Gastrocnemius medialis (tissue), 4 donors: ENCODE results near the gene EEF1E1. TPM values are rescaled to one million over a fixed set of nuclear protein-coding genes. Genes with fewer than 3 reads are reported as not detected.

Source experiments
- ATAC-seq, 2 donors: fragments of 150-250 bp; one replicate each; pipeline ENCODE4 v1.9.1; 2016
- DNase-seq, 2 donors: peaks; one replicate each; pipeline ENCODE4 v3.0.0-alpha.2; 2019
- H3K27ac ChIP-seq, 4 donors: fragments of 200-600 bp; sonication (generic); 1 replicate in 1 of 4; 2 replicates in 3 of 4; pipeline ENCODE4 v1.5.1; 2016 to 2018; ENCODE audit warnings: mild to moderate bottlenecking in 2 of 4, moderate library complexity in 1 of 4
- H3K27me3 ChIP-seq, 3 donors: fragments of 200-600 bp; sonication (generic) in 2 of 3; 1 replicate in 1 of 3; 2 replicates in 2 of 3; pipeline versions ENCODE4 v1.5.1 to v1.6.0; 2016 to 2019; ENCODE audit warnings: mild to moderate bottlenecking in 1 of 3, moderate library complexity in 1 of 3
- H3K36me3 ChIP-seq, 2 donors: fragments of 200-600 bp; sonication (generic) in 1 of 2; one replicate each; pipeline ENCODE4 v1.5.1; 2017 to 2018
- H3K4me1 ChIP-seq, 2 donors: fragments of 200-600 bp; sonication (generic) in 1 of 2; one replicate each; pipeline ENCODE4 v1.5.1; 2016 to 2017; ENCODE audit warnings: mild to moderate bottlenecking in 2 of 2
- H3K4me3 ChIP-seq, 4 donors: fragments of 200-600 bp; sonication (generic) in 3 of 4; 1 replicate in 1 of 4; 2 replicates in 3 of 4; pipeline ENCODE4 v1.5.1; 2016 to 2019; ENCODE audit warnings: mild to moderate bottlenecking in 2 of 4
- H3K9me3 ChIP-seq, 3 donors: fragments of 200-600 bp; sonication (generic) in 2 of 3; 1 replicate in 1 of 3; 2 replicates in 2 of 3; pipeline ENCODE4 v1.5.1; 2016 to 2019
- POLR2A ChIP-seq, 2 donors: fragments of 450-650 bp; IDR thresholded peaks; one replicate each; pipeline ENCODE4 v1.6.1; 2017; ENCODE audit warnings: antibody characterized with exemption in 2 of 2, mild to moderate bottlenecking in 2 of 2, moderate library complexity in 2 of 2
- in situ Hi-C, 4 donors: fragments of 200-750 bp; cut with MboI; loops; one replicate each; pipeline versions ENCODE4 v1.15.0 to v1.8.0; 2017; ENCODE audit warnings: low sequenced_read_pairs in 4 of 4
- intact Hi-C: fragments of 100-400 bp; cut with DNase I; formaldehyde crosslinking; loops from one replicate; pipeline ENCODE4 v1.15.1; 2023; ENCODE audit warnings: low total_unique reads
- total RNA-seq, 4 donors: library from RNA; depleted of rRNA; stranded (reverse); fragments of >200 nt; gene quantifications; one replicate each; pipeline versions ENCODE4 v1.1.0 to v1.2.3, GENCODE V29; 2016
- TF ChIP-seq, protein P1 (sequence below), 5 experiments: fragments of 450-650 bp in 3 of 5; fragments of 200-600 bp in 2 of 5; sonication (generic) in 2 of 5; IDR thresholded peaks in 4 of 5; conservative IDR thresholded peaks in 1 of 5; 1 replicate in 4 of 5; 2 replicates in 1 of 5; pipeline ENCODE4 v1.5.1; 2016 to 2019; ENCODE audit warnings: antibody characterized with exemption in 5 of 5, mild to moderate bottlenecking in 3 of 5, moderate library complexity in 3 of 5

Gene EEF1E1
- total RNA-seq, 4 donors from 2014 or later, result 16.0 to 39.9 (median 21.2) TPM

DNA sequence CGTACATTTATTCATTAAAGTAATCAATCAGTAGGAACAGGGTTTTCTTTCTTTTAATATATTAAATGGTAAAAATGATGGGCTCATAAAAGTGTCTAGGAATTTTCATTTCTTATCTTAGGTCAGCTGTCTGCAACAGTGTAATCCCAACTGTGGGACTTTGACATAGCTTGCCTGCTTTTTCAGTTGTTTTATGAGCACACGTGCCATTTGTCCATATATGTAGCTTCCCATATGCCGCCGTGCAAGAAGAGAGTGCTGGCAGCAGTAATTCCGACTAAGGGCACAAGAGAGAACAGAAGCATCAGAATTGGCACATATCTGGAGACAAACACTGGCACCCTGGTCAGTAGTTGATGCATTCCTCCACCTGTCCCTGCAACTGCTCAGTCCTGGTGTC lies 20.9 kb upstream of the EEF1E1 start:
- in situ Hi-C loops, result no loop called here
- intact Hi-C loops, result no loop called here
- Histone ChIP-seq H3K27me3 (no peaks in the 10 kb centered on the region), H3K9me3 (no peaks in the 10 kb centered on the region), H3K4me1 (no peaks in the 10 kb centered on the region), H3K36me3 (no peaks in the 10 kb centered on the region), H3K27ac (no peak overlapping the region), H3K4me3 (no peak overlapping the region)
- no peak for DNase-seq
- ATAC-seq, result no peak
- TF ChIP-seq, protein P1, sequence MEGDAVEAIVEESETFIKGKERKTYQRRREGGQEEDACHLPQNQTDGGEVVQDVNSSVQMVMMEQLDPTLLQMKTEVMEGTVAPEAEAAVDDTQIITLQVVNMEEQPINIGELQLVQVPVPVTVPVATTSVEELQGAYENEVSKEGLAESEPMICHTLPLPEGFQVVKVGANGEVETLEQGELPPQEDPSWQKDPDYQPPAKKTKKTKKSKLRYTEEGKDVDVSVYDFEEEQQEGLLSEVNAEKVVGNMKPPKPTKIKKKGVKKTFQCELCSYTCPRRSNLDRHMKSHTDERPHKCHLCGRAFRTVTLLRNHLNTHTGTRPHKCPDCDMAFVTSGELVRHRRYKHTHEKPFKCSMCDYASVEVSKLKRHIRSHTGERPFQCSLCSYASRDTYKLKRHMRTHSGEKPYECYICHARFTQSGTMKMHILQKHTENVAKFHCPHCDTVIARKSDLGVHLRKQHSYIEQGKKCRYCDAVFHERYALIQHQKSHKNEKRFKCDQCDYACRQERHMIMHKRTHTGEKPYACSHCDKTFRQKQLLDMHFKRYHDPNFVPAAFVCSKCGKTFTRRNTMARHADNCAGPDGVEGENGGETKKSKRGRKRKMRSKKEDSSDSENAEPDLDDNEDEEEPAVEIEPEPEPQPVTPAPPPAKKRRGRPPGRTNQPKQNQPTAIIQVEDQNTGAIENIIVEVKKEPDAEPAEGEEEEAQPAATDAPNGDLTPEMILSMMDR (IDR thresholded peaks at IDR 0.05 in 4 of 5, conservative IDR thresholded peaks at IDR 0.05 in 1 of 5), result no peak
- no peak for TF ChIP-seq POLR2A (IDR thresholded peaks at IDR 0.05)

DNA sequence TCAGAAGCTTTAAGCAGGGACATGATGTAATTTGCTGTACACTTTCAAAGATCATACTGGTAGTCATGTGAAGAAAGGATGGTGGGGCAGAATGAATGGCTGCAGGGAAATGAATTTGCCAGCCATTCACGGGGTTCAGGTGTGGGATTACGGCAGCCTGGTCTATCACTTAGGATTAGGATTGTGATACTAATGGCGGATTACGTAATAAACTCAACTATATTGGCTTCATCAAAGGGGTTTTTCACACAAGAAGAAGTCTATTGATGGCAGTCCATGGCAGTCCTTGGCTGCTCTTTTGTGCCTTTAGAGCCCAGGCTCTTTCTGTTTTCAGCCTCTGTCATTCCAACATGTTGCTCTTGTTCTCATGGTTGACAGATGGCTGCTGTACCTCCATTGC lies 12.6 kb upstream of the EEF1E1 start:
- H3K4me3 ChIP-seq, result no peak overlapping the region
- in situ Hi-C loops, result no loop called here
- TF ChIP-seq, protein P1 (IDR thresholded peaks at IDR 0.05 in 4 of 5, conservative IDR thresholded peaks at IDR 0.05 in 1 of 5), result no peak
- TF ChIP-seq POLR2A (IDR thresholded peaks at IDR 0.05), result no peak

DNA sequence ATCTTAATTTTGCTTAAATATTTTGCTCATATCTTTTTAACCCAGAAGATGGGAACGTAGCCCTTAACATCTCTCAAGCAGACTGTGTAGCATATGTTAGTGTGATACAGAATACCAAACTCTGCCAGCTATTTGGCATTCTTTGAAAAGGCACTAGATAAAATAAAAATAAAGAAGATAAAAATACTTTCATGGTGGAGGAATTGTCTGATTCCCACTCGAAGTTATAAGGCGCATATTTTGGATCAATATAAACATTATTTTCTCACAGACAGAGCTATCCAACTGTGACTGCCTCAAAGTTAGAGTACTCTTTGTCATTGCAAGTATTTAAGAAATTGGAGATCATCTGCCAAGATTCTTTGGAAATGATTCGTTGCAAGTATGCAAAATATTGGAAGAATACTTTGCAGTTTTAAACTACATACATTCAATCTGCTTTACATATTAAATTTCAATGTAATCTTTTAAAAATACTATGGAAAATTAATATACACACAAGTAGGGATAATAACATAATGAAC lies 10.8 kb upstream of the EEF1E1 start:
- H3K27me3 ChIP-seq, result peaks cover 0 to 4% (median 0%) of the 10 kb centered on the region in 3 donors
- no peaks in the 10 kb centered on the region for H3K36me3 ChIP-seq
- intact Hi-C loops (no loop called here), in situ Hi-C loops (no loop called here)
- no peaks in the 10 kb centered on the region for H3K9me3 ChIP-seq
- no peaks in the 10 kb centered on the region for H3K4me1 ChIP-seq
- TF ChIP-seq, protein P1 (IDR thresholded peaks at IDR 0.05 in 4 of 5, conservative IDR thresholded peaks at IDR 0.05 in 1 of 5), result no peak
- TF ChIP-seq POLR2A (IDR thresholded peaks at IDR 0.05), result no peak
- H3K4me3 ChIP-seq, result no peak overlapping the region
- H3K27ac ChIP-seq, result no peak overlapping the region
- DNase-seq, result no peak
- ATAC-seq, result no peak

More for the DNA sequence above, 12.6 kb upstream of the EEF1E1 start:
- no peak overlapping the region for H3K27ac ChIP-seq
- intact Hi-C loops, result no loop called here
- no peaks in the 10 kb centered on the region for H3K36me3 ChIP-seq
- no peaks in the 10 kb centered on the region for H3K9me3 ChIP-seq
- DNase-seq (no peak), ATAC-seq (no peak)
- peaks cover 0 to 4% (median 0%) of the 10 kb centered on the region in 3 donors for H3K27me3 ChIP-seq
- H3K4me1 ChIP-seq, result no peaks in the 10 kb centered on the region

- in situ Hi-C loops (no loop called here), intact Hi-C loops (no loop called here)
- H3K36me3 ChIP-seq, result no peaks in the 10 kb centered on the region
- ATAC-seq (no peak), DNase-seq (no peak)
- H3K4me1 ChIP-seq, result no peaks in the 10 kb centered on the region
- H3K27ac ChIP-seq, result no peak overlapping the region
- H3K9me3 ChIP-seq, result no peaks in the 10 kb centered on the region
- TF ChIP-seq, protein P1 (IDR thresholded peaks at IDR 0.05 in 4 of 5, conservative IDR thresholded peaks at IDR 0.05 in 1 of 5), result no peak
- TF ChIP-seq POLR2A (IDR thresholded peaks at IDR 0.05), result no peak
- no peak overlapping the region for H3K4me3 ChIP-seq
- peaks cover 0 to 17% (median 7%) of the 10 kb centered on the region in 3 donors for H3K27me3 ChIP-seq
Measured at GRCh38 chr6:8110725-8111124, 8.4 kb upstream of the EEF1E1 start.
